HEK293 (cell line): ENCODE results near the gene PSEN2.

ENCODE experiments used
- ZNF549 ChIP-seq: fragments of 450-650 bp; IDR thresholded peaks from 2 replicates; pipeline ENCODE4 v1.5.1; 2018; ENCODE audit warnings: missing biosample characterization, missing genetic modification characterization, mild to moderate bottlenecking, inconsistent platforms, moderate library complexity
- TF ChIP-seq, protein P1 (sequence below): fragments of 450-650 bp; formaldehyde crosslinking; IDR thresholded peaks from 2 replicates; pipeline ENCODE4 v1.5.1; 2016; ENCODE audit warnings: missing biosample characterization, missing genetic modification characterization

- TF ChIP-seq, protein P1, sequence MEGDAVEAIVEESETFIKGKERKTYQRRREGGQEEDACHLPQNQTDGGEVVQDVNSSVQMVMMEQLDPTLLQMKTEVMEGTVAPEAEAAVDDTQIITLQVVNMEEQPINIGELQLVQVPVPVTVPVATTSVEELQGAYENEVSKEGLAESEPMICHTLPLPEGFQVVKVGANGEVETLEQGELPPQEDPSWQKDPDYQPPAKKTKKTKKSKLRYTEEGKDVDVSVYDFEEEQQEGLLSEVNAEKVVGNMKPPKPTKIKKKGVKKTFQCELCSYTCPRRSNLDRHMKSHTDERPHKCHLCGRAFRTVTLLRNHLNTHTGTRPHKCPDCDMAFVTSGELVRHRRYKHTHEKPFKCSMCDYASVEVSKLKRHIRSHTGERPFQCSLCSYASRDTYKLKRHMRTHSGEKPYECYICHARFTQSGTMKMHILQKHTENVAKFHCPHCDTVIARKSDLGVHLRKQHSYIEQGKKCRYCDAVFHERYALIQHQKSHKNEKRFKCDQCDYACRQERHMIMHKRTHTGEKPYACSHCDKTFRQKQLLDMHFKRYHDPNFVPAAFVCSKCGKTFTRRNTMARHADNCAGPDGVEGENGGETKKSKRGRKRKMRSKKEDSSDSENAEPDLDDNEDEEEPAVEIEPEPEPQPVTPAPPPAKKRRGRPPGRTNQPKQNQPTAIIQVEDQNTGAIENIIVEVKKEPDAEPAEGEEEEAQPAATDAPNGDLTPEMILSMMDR (tag by site-specific recombination), result no peak
- no peak for TF ChIP-seq ZNF549 (tag by site-specific recombination)
Measured at GRCh38 chr1:226893936-226894335, 23.5 kb downstream of the PSEN2 start.
